ENCODE measurements around the gene ACTR1A. TPM values are rescaled to one million over a fixed set of nuclear protein-coding genes. Genes with fewer than 3 reads are reported as not detected.
"Not testable (repeated sequence)": the region's sequence is repeated elsewhere in the genome, so short reads cannot be mapped to it uniquely, and the experiment has no call there.

ACTR1A gene
- total RNA-seq, 1 experiment from 2014 or later: 126 TPM

- no peak for DNase-seq (ENCODE audit: low read depth in 1 of 2, low spot score in 2 of 2)
- Histone ChIP-seq H3K27me3 (replicated peaks) (no peaks in the 10 kb centered on the region), H3K27ac (no peak overlapping the region), H3K4me3 (no peak overlapping the region), H3K9me3 (replicated peaks) (no peaks in the 10 kb centered on the region), H3K4me1 (replicated peaks) (peaks cover 10% of the 10 kb centered on the region), H3K36me3 (no peaks in the 10 kb centered on the region)
Observed at GRCh38 chr10:102463983-102464382, 38.5 kb downstream of the ACTR1A start.

DNA sequence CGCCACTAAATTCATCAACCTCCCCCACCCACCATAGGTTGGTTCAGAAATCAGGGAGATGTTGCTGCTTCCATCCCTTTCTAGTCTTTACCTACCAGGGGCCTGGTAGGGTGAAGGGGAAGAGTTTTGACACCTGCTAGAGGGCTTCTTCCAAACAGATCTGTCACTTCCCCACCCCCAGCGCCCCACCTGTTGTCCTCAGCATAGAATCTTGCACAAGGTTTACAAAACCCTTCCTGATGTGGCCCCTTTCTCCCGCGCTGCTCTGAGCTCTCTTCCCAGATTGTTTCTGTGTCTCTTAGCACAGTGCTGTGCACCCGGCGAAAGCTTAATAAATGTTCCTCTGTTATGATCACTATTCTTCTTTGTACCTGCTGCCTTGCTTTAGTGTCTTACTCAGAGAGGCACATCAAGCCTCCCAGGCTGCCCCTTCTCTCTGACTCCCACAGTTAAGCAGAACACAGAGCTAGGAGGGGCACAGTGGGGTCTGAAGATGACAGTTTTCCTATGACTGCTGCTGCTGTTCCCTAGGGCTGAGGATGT, 39.9 kb downstream of the ACTR1A start:
- no peaks in the 10 kb centered on the region for H3K27me3 ChIP-seq (replicated peaks)
- no peak overlapping the region for H3K4me3 ChIP-seq
- no peak overlapping the region for H3K27ac ChIP-seq
- peaks cover 10% of the 10 kb centered on the region for H3K4me1 ChIP-seq (replicated peaks)
- no peaks in the 10 kb centered on the region for H3K9me3 ChIP-seq (replicated peaks)
- no peak for DNase-seq (ENCODE audit: low read depth in 1 of 2, low spot score in 2 of 2)
- no peaks in the 10 kb centered on the region for H3K36me3 ChIP-seq

DNA sequence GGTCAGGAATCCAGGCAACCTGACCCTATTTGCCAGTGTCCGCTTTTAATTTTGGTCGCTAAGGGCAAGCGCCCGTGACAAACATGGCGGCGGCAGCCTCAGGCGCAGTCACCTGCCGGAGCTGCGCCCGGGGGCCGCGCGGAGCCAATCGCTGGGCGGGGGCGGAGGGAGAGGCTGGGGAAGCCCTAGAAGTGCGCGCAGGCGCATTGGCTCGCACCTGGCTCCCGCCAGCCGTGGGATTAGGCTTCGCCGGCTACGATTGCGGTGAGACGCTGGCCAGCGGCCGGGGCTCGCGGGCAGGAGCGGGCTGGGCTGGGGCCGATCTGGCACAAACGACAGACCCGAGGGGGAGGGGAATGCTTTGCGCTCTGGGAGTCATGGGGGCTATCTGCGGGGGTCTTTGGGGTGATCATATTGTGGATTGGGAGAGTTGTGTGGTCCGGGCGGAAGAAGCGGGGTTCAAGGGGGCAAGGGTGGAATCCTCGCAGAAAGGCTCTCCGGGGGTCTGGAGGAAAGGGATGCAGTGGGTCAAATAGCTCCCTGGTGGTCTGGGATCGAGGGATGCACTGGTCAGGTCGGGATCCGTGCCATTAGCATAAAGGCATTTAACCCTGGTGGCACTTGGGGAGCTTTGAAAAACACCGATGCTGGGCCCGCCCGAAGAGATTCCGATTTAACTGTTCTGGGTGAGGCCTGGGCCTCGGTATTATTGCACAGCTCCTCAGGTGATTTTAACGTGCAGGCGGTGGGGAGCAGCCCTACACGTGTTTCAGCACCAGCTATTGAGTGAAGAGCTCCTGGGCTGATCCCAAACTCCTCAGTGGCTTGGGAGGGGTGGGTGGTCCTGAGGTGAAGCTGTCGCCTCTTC, 41.1 kb downstream of the ACTR1A start:
- peak; percentile 42 to 80 for DNase-seq (ENCODE audit: low read depth in 1 of 2, low spot score in 2 of 2)
- Histone ChIP-seq H3K9me3 (replicated peaks) (no peaks in the 10 kb centered on the region), H3K27me3 (replicated peaks) (no peaks in the 10 kb centered on the region), H3K36me3 (no peaks in the 10 kb centered on the region), H3K4me3 (peak overlapping the region; percentile 31), H3K27ac (no peak overlapping the region), H3K4me1 (replicated peaks) (peaks cover 10% of the 10 kb centered on the region)

DNA sequence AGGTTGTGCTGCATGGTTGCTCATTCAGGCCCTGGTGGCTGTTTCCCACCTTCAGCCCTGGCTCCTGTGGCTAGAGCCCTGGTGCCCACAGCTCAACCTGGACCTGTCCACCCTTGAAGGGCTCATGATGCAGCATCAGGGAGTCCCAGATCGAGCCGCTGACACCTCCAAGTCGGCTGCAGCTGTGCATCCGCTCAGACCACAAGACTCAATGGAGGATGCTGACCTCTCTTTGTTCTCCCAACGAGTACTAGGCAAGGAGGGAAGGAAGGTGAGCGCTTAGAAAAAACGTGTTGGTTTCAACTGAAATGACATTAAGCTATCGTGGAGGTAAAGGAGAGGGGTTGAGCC, 41.7 kb downstream of the ACTR1A start:
- Histone ChIP-seq H3K9me3 (replicated peaks) (no peaks in the 10 kb centered on the region), H3K27ac (no peak overlapping the region), H3K27me3 (replicated peaks) (no peaks in the 10 kb centered on the region), H3K4me3 (peak overlapping the region; percentile 31; the same call in 1 of the 2 replicates), H3K36me3 (no peaks in the 10 kb centered on the region), H3K4me1 (replicated peaks) (peaks cover 15% of the 10 kb centered on the region)
- no peak for DNase-seq (ENCODE audit: low read depth in 1 of 2, low spot score in 2 of 2)

DNA sequence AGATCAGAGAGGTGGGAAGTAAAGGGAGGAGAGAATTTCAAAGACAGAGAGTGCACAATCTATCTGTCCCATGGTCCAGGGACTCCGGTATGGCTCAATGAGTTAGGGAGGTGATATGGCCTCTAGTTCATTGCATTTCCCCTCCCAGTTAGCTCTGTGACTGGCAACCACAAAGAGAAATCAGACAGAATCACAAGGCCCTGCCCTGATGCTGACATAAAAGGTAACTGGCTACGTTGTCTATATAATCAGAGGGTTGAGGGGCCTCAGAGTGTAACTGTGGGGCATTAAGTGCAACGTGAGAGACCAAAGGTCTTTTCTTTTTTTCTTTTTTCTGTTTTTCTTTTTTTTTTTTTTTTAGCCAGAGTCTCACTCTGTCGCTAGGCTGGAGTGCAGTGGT, 43.9 kb downstream of the ACTR1A start:
- Histone ChIP-seq H3K4me1 (replicated peaks) (peaks cover 24% of the 10 kb centered on the region), H3K9me3 (replicated peaks) (no peaks in the 10 kb centered on the region), H3K4me3 (no peak overlapping the region), H3K27me3 (replicated peaks) (no peaks in the 10 kb centered on the region), H3K36me3 (no peaks in the 10 kb centered on the region), H3K27ac (no peak overlapping the region)
- DNase-seq (ENCODE audit: low read depth in 1 of 2, low spot score in 2 of 2): no peak

DNA sequence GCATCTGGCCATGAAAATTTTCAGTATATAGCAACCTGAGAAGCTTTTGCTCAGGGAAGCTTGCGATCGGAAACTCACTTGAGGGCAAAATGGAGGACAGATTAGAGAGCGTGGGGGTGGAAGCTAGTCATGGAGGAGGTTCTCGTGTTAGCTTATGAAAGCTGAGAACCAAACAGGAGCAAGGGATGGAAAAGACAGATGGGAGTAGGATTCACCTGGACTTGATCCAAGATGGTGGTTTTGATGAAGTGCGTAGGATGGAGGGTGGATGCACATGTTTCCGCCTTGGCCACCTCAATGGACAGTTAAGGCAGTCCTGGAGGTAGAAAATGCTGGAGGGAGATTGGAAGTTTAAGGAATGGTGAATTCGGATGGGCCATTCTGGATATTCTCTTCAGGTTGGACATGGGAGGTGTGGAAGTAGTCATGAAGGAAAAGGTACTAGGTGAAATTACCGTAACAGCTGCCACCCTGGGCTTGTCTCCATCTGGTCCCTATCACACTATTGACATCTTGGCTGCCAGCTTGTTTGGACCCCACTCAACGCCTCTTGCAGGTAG, 44.8 kb downstream of the ACTR1A start:
- no peak for DNase-seq (ENCODE audit: low read depth in 1 of 2, low spot score in 2 of 2)
- H3K36me3 ChIP-seq: 0 out of 2 replicates have a peak, but pooled peaks cover under 1% of the 10 kb centered on the region
- no peaks in the 10 kb centered on the region for H3K9me3 ChIP-seq (replicated peaks)
- no peak overlapping the region for H3K4me3 ChIP-seq
- no peaks in the 10 kb centered on the region for H3K27me3 ChIP-seq (replicated peaks)
- no peak overlapping the region for H3K27ac ChIP-seq
- peaks cover 34% of the 10 kb centered on the region for H3K4me1 ChIP-seq (replicated peaks)

GRCh38 chr10:102455893-102456471, 46.5 kb downstream of the ACTR1A start:
- no peak for DNase-seq (ENCODE audit: low read depth in 1 of 2, low spot score in 2 of 2)
- no peaks in the 10 kb centered on the region for H3K9me3 ChIP-seq (replicated peaks)
- H3K27ac ChIP-seq: 0 out of 2 replicates have a peak overlapping the region, but pooled peaks have one; percentile 16
- H3K4me1 ChIP-seq (replicated peaks): peaks cover 35% of the 10 kb centered on the region
- peaks cover 3% of the 10 kb centered on the region; the same call in 1 of the 2 replicates for H3K36me3 ChIP-seq
- no peak overlapping the region for H3K4me3 ChIP-seq
- no peaks in the 10 kb centered on the region for H3K27me3 ChIP-seq (replicated peaks)

DNA sequence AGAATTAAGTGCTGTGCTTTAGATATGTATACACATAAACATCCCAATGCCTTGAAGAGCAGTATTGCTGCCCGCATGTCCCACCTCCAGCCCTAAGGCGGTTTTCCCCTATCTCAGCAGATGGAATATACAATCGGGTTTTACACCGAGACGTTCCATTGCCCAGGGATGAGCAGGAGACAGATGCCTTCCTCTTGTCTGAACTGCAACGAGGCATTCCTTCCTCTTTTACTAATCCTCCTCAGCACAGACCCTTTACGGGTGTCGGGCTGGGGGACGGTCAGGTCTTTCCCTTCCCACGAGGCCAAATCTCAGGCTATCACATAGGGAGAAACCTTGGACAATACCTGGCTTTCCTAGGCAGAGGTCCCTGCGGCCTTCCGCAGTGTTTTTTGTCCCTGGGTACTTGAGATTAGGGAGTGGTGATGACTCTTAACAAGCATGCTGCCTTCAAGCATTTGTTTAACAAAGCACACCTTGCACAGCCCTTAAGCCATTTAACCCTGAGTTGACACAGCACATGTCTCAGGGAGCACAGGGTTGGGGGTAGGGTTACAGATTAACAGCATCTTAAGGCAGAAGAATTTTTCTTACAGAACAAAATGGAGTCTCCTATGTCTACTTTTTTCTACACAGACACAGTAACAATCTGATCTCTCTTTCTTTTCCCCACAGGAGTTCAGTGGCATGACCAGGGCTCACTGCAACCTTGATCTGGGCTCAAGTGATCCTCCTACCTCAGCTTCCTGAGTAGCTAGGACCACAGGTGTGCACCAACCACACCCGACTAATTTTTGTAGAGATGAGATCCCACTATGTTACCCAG, 47.6 kb downstream of the ACTR1A start:
- not testable (repeated sequence) for H3K36me3 ChIP-seq; H3K9me3 ChIP-seq (replicated peaks); H3K4me3 ChIP-seq; H3K27ac ChIP-seq; H3K27me3 ChIP-seq (replicated peaks); DNase-seq (ENCODE audit: low read depth in 1 of 2, low spot score in 2 of 2)
- H3K4me1 ChIP-seq (replicated peaks): peaks cover 44% of the 10 kb centered on the region

DNA sequence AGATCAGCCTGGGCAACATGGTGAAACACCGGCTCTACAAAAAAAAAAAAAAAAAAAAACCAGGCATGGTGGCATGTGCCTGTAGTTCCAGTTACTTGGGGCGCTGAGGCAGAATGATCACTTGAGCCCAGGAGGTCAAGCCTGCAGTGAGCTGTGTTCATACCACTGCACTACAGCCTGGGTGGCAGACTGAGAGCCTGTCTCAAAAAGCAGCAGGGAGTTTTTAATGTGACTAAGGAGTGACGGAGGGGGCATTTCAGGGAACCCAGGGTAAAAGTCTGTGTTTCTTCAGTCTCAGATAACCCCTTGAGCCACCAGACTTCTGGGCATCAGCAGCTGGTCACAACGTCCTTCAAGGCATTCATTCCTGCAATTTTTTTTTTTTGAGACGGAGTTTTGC, 49.0 kb downstream of the ACTR1A start:
- Histone ChIP-seq H3K4me3 (no peak overlapping the region), H3K27me3 (replicated peaks) (no peaks in the 10 kb centered on the region), H3K27ac (0 out of 2 replicates have a peak overlapping the region, but pooled peaks have one; percentile 8), H3K36me3 (peaks cover 3% of the 10 kb centered on the region; the same call in 1 of the 2 replicates), H3K4me1 (replicated peaks) (peaks cover 48% of the 10 kb centered on the region), H3K9me3 (replicated peaks) (peaks cover 3% of the 10 kb centered on the region; the same call in 1 of the 2 replicates)
- DNase-seq (ENCODE audit: low read depth in 1 of 2, low spot score in 2 of 2): no peak

DNA sequence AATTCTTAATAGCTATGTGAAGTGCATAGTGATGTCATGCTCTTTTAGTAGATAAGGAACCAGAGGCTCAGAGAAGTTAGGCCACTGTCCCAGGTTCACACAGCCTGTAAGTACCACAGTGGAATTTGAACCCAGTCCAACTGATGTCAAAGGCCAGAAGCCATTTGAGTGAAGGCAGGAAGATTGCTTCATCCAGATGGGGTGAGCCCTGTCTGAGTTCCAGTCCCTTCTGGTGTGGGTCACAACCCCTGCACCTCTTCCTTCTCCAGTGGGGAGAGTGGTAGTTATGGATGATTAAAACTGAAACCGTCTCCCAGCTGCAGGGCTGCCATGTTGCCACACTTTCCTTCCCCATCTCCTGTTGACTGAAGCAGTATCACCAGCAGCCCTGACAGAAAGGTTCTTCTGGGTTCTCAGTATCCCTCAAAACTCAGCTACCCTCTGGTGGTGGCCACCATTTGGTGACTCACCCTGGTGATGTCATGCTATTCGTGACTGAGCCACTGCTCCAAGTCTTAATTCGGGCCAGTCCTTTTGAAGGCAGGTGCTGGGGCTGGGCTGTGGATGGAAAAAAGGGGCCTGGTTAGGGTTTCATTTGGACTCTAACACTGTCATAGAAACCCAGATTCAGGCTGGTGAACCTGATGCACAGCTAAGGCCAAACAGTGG, 49.7 kb downstream of the ACTR1A start:
- Histone ChIP-seq H3K36me3 (peaks cover 3% of the 10 kb centered on the region; the same call in 1 of the 2 replicates), H3K27ac (no peak overlapping the region), H3K4me1 (replicated peaks) (peaks cover 48% of the 10 kb centered on the region), H3K4me3 (no peak overlapping the region), H3K9me3 (replicated peaks) (peaks cover 3% of the 10 kb centered on the region; the same call in 1 of the 2 replicates), H3K27me3 (replicated peaks) (no peaks in the 10 kb centered on the region)
- DNase-seq (ENCODE audit: low read depth in 1 of 2, low spot score in 2 of 2): peak; percentile 59 to 78

GRCh38 chr10:102451105-102451969, 51.2 kb downstream of the ACTR1A start, which contains the start of gene C10orf95:
Gene C10orf95 (minus strand): TSS chr10:102451543. CDS start chr10:102451093, 450 bp downstream.
- Histone ChIP-seq H3K9me3 (replicated peaks) (peaks cover 3% of the 10 kb centered on the region; the same call in 1 of the 2 replicates), H3K36me3 (peaks cover 3% of the 10 kb centered on the region; the same call in 1 of the 2 replicates), H3K27me3 (replicated peaks) (no peaks in the 10 kb centered on the region), H3K4me3 (peak within 1 kb of the TSS; percentile 78), H3K27ac (no peak within 1 kb of the TSS), H3K4me1 (replicated peaks) (peaks cover 48% of the 10 kb centered on the region)
- no peak for DNase-seq (ENCODE audit: low read depth in 1 of 2, low spot score in 2 of 2)

All from SJSA1 (cell line).